Common myeloid progenitor, CD34-positive (primary cell): Measurements from ENCODE around the gene BCORL1.

ENCODE experiments used
- CTCF ChIA-PET: fragments of 350-600 bp; sonication (Branson Sonifier 250); formaldehyde crosslinking; loops from one replicate; lab custom pipeline; 2021; ENCODE audit warnings: antibody characterized with exemption; lab: Charles Lee
- POLR2A ChIA-PET: fragments of 350-600 bp; sonication (Branson Sonifier 250); formaldehyde crosslinking; loops from one replicate; lab custom pipeline; 2021; ENCODE audit warnings: antibody characterized with exemption; lab: Charles Lee
- DNase-seq, 3 donors: peaks; one replicate each; pipeline versions ENCODE4 v3.0.0 to v3.0.0-alpha.2; 2013
- H3K27ac ChIP-seq, 2 experiments: 1 replicate in 1 of 2; 2 replicates in 1 of 2; pipeline ENCODE4 v1.7.0; 2013; ENCODE audit warnings: inconsistent platforms in 2 of 2, low read length in 2 of 2, mild to moderate bottlenecking in 2 of 2, low read depth in 1 of 2, moderate library complexity in 1 of 2; ENCODE audit not compliant: severe bottlenecking in 2 of 2, insufficient read depth in 1 of 2, poor library complexity in 1 of 2
- H3K27me3 ChIP-seq, 5 experiments: replicated peaks in 2 of 5; 1 replicate in 3 of 5; 2 replicates in 2 of 5; pipeline versions ENCODE4 v1.6.1 to v1.7.0; 2013; ENCODE audit warnings: low read length in 4 of 5, mild to moderate bottlenecking in 2 of 5, moderate library complexity in 2 of 5, inconsistent platforms in 1 of 5; ENCODE audit not compliant: insufficient read depth in 5 of 5, control insufficient read depth in 4 of 5
- H3K36me3 ChIP-seq, 4 experiments: 1 replicate in 2 of 4; 2 replicates in 2 of 4; pipeline versions ENCODE4 v1.6.1 to v1.7.0; 2013; ENCODE audit warnings: low read length in 3 of 4, control low read depth in 1 of 4, mild to moderate bottlenecking in 1 of 4; ENCODE audit not compliant: control insufficient read depth in 4 of 4, insufficient read depth in 4 of 4
- H3K4me1 ChIP-seq, 4 experiments: 1 replicate in 3 of 4; 2 replicates in 1 of 4; pipeline versions ENCODE4 v1.6.1 to v1.7.1; 2013; ENCODE audit warnings: low read length in 3 of 4, mild to moderate bottlenecking in 3 of 4, control low read depth in 1 of 4, inconsistent platforms in 1 of 4, moderate library complexity in 1 of 4; ENCODE audit not compliant: control insufficient read depth in 4 of 4, insufficient read depth in 4 of 4; ENCODE audit errors: control extremely low read depth in 1 of 4
- H3K4me3 ChIP-seq, 7 experiments: 1 replicate in 4 of 7; 2 replicates in 3 of 7; pipeline versions ENCODE4 v1.5.1 to v1.7.0; 2013; ENCODE audit warnings: mild to moderate bottlenecking in 7 of 7, low read length in 6 of 7, moderate library complexity in 6 of 7, inconsistent platforms in 2 of 7, low read depth in 2 of 7, control low read depth in 1 of 7; ENCODE audit not compliant: insufficient read depth in 4 of 7, control insufficient read depth in 1 of 7; ENCODE audit errors: extremely low read depth in 1 of 7
- H3K9me3 ChIP-seq, 5 experiments: 1 replicate in 4 of 5; 2 replicates in 1 of 5; pipeline versions ENCODE4 v1.6.1 to v1.7.1; 2013; ENCODE audit warnings: low read length in 4 of 5, mild to moderate bottlenecking in 2 of 5, inconsistent platforms in 1 of 5, low read depth in 1 of 5, moderate library complexity in 1 of 5; ENCODE audit not compliant: control insufficient read depth in 4 of 5, insufficient read depth in 2 of 5; ENCODE audit errors: control extremely low read depth in 1 of 5
- WGBS: methylation state at CpG from one replicate; pipeline ENCODE4 v1.1.5; 2013; ENCODE audit not compliant: insufficient coverage; 5-methylcytosine and 5-hydroxymethylcytosine counted together

BCORL1 gene

GRCh38 chrX:129984111-129984958 lies 1.9 kb downstream of the BCORL1 start:
- ChIA-PET CTCF (no interaction called here), POLR2A (no interaction called here)
- Histone ChIP-seq H3K4me3 (peak overlapping the region; percentile 26 to 66 (median 58)), H3K27me3 (no peaks in the 10 kb centered on the region), H3K4me1 (peaks cover 3 to 20% (median 11%) of the 10 kb centered on the region in 4 experiments), H3K27ac (no peak overlapping the region), H3K9me3 (no peaks in the 10 kb centered on the region), H3K36me3 (no peaks in the 10 kb centered on the region)
- peak in 2 of 3 donors; percentile 44 to 45 for DNase-seq
- WGBS: 45% methylated on average over 28 of the region's 81 CpGs

DNA sequence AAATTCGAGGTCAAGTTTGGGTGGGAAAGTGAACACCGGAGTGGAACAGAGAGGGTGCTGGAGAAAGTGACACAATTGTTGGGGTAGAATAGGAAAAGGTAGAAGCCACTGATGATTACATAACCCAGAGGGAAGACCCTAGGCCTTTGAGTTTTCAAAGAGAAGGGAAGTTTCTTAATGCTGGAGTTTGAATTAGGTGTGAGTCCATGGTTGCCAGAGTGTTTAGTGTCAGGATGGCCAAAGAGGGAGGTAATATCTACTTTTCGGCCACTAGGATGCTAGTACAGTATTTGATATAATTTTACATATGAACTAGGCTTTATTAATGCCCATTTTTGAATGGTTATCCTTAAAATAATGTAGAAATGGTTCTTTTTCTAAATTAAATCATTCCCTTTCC lies 5.4 kb downstream of the BCORL1 start:
- no peak overlapping the region for H3K27ac ChIP-seq
- H3K9me3 ChIP-seq: no peaks in the 10 kb centered on the region
- no peaks in the 10 kb centered on the region for H3K36me3 ChIP-seq
- no peaks in the 10 kb centered on the region for H3K27me3 ChIP-seq
- no peak for DNase-seq
- ChIA-PET POLR2A (no interaction called here), CTCF (interaction anchor here (0.6 to 1.0 kb wide), 2 partner anchors 31 to 61 kb away, joined by 3 to 4 read pairs; no protein-coding TSS in a partner anchor)
- WGBS: 78% methylated on average over 2 of the region's 3 CpGs
- no peak overlapping the region for H3K4me3 ChIP-seq
- peaks cover 3 to 11% (median 5%) of the 10 kb centered on the region in 4 experiments for H3K4me1 ChIP-seq

- POLR2A ChIA-PET: no interaction called here
- no peaks in the 10 kb centered on the region for H3K9me3 ChIP-seq
- 97% methylated on average over 4 of the region's 5 CpGs for WGBS
Measured at GRCh38 chrX:129992181-129992580, 9.7 kb downstream of the BCORL1 start.

GRCh38 chrX:129996120-129996519 lies 13.7 kb downstream of the BCORL1 start:
- 67% methylated on average over 3 of the region's 4 CpGs for WGBS
- POLR2A ChIA-PET: no interaction called here
- Histone ChIP-seq H3K4me1 (peaks cover 0 to 3% (median under 1%) of the 10 kb centered on the region in 4 experiments), H3K36me3 (peaks cover 0 to 9% (median 3%) of the 10 kb centered on the region in 4 experiments), H3K27ac (no peak overlapping the region), H3K9me3 (no peaks in the 10 kb centered on the region), H3K4me3 (no peak overlapping the region), H3K27me3 (no peaks in the 10 kb centered on the region)
- no peak for DNase-seq
- CTCF ChIA-PET: interaction anchor here (0.6 to 1.4 kb wide), 5 partner anchors 9 to 71 kb away, joined by 3 to 4 read pairs (median 4); no protein-coding TSS in a partner anchor

More at GRCh38 chrX:129992181-129992580, 9.7 kb downstream of the BCORL1 start:
- Histone ChIP-seq H3K36me3 (peaks cover 0 to 6% (median 3%) of the 10 kb centered on the region in 4 experiments), H3K4me3 (no peak overlapping the region), H3K27me3 (no peaks in the 10 kb centered on the region), H3K4me1 (peaks cover 0 to 3% (median 0%) of the 10 kb centered on the region in 4 experiments), H3K27ac (no peak overlapping the region)
- DNase-seq: no peak
- CTCF ChIA-PET: no interaction called here

GRCh38 chrX:129997086-129997485 lies 14.7 kb downstream of the BCORL1 start:
- peak in 2 of 3 donors; percentile 41 to 42 for DNase-seq
- ChIA-PET POLR2A (interaction anchor here (0.6 kb wide), 1 partner anchor 22 kb away, joined by 3 read pairs; no protein-coding TSS in a partner anchor), CTCF (interaction anchor here (1.2 to 1.4 kb wide), 2 partner anchors 11 to 72 kb away, joined by 4 read pairs; no protein-coding TSS in a partner anchor)
- no peak overlapping the region for H3K4me3 ChIP-seq
- no peak overlapping the region for H3K27ac ChIP-seq
- no peaks in the 10 kb centered on the region for H3K27me3 ChIP-seq
- 65% methylated on average over 2 of the region's 5 CpGs for WGBS
- H3K36me3 ChIP-seq: peaks cover 0 to 9% (median 4%) of the 10 kb centered on the region in 4 experiments
- H3K9me3 ChIP-seq: no peaks in the 10 kb centered on the region
- H3K4me1 ChIP-seq: peaks cover 0 to 4% (median 2%) of the 10 kb centered on the region in 4 experiments

GRCh38 chrX:129998021-129998420 lies 15.6 kb downstream of the BCORL1 start:
- DNase-seq: no peak
- Histone ChIP-seq H3K36me3 (peaks cover 0 to 9% (median 4%) of the 10 kb centered on the region in 4 experiments), H3K9me3 (no peaks in the 10 kb centered on the region), H3K4me3 (no peak overlapping the region), H3K4me1 (peaks cover 0 to 4% (median 2%) of the 10 kb centered on the region in 4 experiments), H3K27ac (no peak overlapping the region), H3K27me3 (no peaks in the 10 kb centered on the region)
- ChIA-PET POLR2A (no interaction called here), CTCF (interaction anchor here (1.3 kb wide), 1 partner anchor 73 kb away, joined by 3 read pairs; no protein-coding TSS in a partner anchor)
- WGBS: 53% methylated on average over 2 of the region's 3 CpGs
